ENCODE measurements around the gene PHACTR3.

DNA sequence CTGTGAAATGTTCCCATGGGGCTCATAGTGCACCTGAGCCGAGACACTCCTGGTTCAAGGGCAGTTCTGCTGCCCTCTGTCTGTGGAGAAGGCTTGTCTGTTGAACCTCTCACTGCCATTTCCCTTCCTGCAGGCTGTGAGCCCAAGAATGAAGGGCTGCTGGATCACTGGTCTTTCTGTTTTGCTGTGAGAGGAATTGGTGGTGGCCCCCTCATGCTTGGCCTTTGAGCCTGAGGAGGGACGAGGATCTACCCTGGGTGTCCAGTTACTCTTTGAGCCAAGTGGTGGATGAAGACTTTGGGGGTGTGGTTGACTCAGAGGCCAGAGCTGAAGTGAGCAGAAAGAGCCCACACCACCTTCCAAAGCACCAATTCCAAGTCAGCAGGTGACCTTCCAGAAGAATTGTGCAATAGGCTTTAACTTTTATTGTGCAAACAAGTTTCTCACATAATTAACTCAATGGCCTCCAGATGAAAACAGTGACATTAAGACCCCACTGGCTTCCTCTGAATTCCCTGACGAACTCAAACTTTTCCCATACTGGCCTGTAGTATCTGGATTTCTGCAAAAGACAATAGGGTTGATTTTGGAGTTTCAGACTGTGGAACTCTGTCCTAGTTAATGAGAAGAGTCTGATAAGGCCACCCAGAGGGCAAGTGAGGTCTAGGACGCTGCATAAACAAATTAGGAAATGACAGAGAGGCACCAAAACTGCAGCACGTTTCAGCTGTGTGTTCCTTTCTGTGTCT is 101.5 kb downstream of the PHACTR3 start:
- TF ChIP-seq, protein P1, sequence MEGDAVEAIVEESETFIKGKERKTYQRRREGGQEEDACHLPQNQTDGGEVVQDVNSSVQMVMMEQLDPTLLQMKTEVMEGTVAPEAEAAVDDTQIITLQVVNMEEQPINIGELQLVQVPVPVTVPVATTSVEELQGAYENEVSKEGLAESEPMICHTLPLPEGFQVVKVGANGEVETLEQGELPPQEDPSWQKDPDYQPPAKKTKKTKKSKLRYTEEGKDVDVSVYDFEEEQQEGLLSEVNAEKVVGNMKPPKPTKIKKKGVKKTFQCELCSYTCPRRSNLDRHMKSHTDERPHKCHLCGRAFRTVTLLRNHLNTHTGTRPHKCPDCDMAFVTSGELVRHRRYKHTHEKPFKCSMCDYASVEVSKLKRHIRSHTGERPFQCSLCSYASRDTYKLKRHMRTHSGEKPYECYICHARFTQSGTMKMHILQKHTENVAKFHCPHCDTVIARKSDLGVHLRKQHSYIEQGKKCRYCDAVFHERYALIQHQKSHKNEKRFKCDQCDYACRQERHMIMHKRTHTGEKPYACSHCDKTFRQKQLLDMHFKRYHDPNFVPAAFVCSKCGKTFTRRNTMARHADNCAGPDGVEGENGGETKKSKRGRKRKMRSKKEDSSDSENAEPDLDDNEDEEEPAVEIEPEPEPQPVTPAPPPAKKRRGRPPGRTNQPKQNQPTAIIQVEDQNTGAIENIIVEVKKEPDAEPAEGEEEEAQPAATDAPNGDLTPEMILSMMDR (IDR thresholded peaks at IDR 0.05; ENCODE audit: low read depth, low read length, poor library complexity, severe bottlenecking), result no peak
- TF ChIP-seq EZH2phosphoT487 (IDR thresholded peaks at IDR 0.05; ENCODE audit: borderline replicate concordance, low read length), result no peak
